ENCODE data around the gene LDLRAD4. TPM values are rescaled to one million over a fixed set of nuclear protein-coding genes. Genes with fewer than 3 reads are reported as not detected.

The LDLRAD4 gene
- total RNA-seq, 1 experiment from 2014 or later: not detected

DNA sequence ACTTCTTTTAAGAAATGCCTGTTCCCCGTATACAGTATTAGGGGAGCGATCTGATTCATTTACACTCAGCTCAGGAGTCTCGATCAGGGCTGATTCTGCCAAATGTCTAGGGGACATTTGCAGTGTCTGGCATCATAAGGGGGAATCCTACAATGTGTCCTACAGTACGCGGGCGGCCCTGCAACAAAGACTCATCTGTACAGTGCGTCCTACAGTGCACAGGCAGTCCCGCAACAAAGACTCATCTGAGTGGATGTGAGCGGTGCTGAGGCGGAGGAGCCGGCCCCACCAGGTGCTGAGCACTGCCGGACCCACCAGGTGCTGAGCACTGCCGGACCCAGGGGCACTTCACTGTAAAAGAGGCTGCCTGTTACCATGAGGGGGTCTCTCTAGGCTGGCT is 405.3 kb downstream of the LDLRAD4 start:
- Histone ChIP-seq H3K4me1 (ENCODE audit: insufficient read depth, low read length) (no peaks in the 10 kb centered on the region), H3K27me3 (ENCODE audit: low read length) (peaks cover 82% of the 10 kb centered on the region), H3K4me3 (ENCODE audit: low read length) (no peak overlapping the region), H4K20me1 (ENCODE audit: low read length) (no peaks in the 10 kb centered on the region), H3K9me3 (ENCODE audit: low read length) (no peaks in the 10 kb centered on the region), H3K36me3 (ENCODE audit: low read depth, low read length) (no peaks in the 10 kb centered on the region), H3K79me2 (ENCODE audit: low read length) (no peaks in the 10 kb centered on the region), H3K9ac (ENCODE audit: low read length) (no peak overlapping the region), H3K9me2 (replicated peaks; ENCODE audit: low read length) (no peaks in the 10 kb centered on the region), H2AFZ (ENCODE audit: low read length) (no peak overlapping the region), H3F3A (ENCODE audit: low read length, unreplicated experiment) (no peaks in the 10 kb centered on the region), H3K27ac (ENCODE audit: low read length) (no peak overlapping the region), H3K4me2 (ENCODE audit: low read length) (no peak overlapping the region)
- ATAC-seq (no peak), DNase-seq (no peak)
- ChIA-PET CTCF (no interaction called here), POLR2A (ENCODE audit: unreplicated experiment) (no interaction called here)
- no TSS peak for BruUV-seq (replicated peaks)
- intact Hi-C loops (cut with micrococcal nuclease): no loop called here
- TF ChIP-seq, protein P1, sequence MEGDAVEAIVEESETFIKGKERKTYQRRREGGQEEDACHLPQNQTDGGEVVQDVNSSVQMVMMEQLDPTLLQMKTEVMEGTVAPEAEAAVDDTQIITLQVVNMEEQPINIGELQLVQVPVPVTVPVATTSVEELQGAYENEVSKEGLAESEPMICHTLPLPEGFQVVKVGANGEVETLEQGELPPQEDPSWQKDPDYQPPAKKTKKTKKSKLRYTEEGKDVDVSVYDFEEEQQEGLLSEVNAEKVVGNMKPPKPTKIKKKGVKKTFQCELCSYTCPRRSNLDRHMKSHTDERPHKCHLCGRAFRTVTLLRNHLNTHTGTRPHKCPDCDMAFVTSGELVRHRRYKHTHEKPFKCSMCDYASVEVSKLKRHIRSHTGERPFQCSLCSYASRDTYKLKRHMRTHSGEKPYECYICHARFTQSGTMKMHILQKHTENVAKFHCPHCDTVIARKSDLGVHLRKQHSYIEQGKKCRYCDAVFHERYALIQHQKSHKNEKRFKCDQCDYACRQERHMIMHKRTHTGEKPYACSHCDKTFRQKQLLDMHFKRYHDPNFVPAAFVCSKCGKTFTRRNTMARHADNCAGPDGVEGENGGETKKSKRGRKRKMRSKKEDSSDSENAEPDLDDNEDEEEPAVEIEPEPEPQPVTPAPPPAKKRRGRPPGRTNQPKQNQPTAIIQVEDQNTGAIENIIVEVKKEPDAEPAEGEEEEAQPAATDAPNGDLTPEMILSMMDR (conservative IDR thresholded peaks at IDR 0.05; ENCODE audit: low read depth, low read length): no peak
- TF ChIP-seq EZH2phosphoT487 (IDR thresholded peaks at IDR 0.05; ENCODE audit: borderline replicate concordance, low read length) (no peak), EZH2 (IDR thresholded peaks at IDR 0.05; ENCODE audit: low read length, unreplicated experiment) (no peak)

- Histone ChIP-seq H3K9me3 (ENCODE audit: low read length) (no peaks in the 10 kb centered on the region), H3K4me2 (ENCODE audit: low read length) (no peak overlapping the region), H2AFZ (ENCODE audit: low read length) (no peak overlapping the region), H3K79me2 (ENCODE audit: low read length) (no peaks in the 10 kb centered on the region), H3K9ac (ENCODE audit: low read length) (no peak overlapping the region), H3K9me2 (replicated peaks; ENCODE audit: low read length) (no peaks in the 10 kb centered on the region), H3K4me3 (ENCODE audit: low read length) (no peak overlapping the region), H3K4me1 (ENCODE audit: insufficient read depth, low read length) (no peaks in the 10 kb centered on the region), H3F3A (ENCODE audit: low read length, unreplicated experiment) (no peaks in the 10 kb centered on the region), H3K27me3 (ENCODE audit: low read length) (peaks cover 83% of the 10 kb centered on the region), H4K20me1 (ENCODE audit: low read length) (no peaks in the 10 kb centered on the region), H3K36me3 (ENCODE audit: low read depth, low read length) (no peaks in the 10 kb centered on the region), H3K27ac (ENCODE audit: low read length) (no peak overlapping the region)
- ATAC-seq (no peak), DNase-seq (no peak)
- ChIA-PET CTCF (no interaction called here), POLR2A (ENCODE audit: unreplicated experiment) (no interaction called here)
- no TSS peak for BruUV-seq (replicated peaks)
- TF ChIP-seq, protein P1 (conservative IDR thresholded peaks at IDR 0.05; ENCODE audit: low read depth, low read length): no peak
- TF ChIP-seq EZH2phosphoT487 (IDR thresholded peaks at IDR 0.05; ENCODE audit: borderline replicate concordance, low read length) (no peak), EZH2 (IDR thresholded peaks at IDR 0.05; ENCODE audit: low read length, unreplicated experiment) (no peak)
- intact Hi-C loops (cut with micrococcal nuclease): no loop called here
These were observed 406.1 kb downstream of the LDLRAD4 start for GRCh38 chr18:13624563-13625237.

DNA sequence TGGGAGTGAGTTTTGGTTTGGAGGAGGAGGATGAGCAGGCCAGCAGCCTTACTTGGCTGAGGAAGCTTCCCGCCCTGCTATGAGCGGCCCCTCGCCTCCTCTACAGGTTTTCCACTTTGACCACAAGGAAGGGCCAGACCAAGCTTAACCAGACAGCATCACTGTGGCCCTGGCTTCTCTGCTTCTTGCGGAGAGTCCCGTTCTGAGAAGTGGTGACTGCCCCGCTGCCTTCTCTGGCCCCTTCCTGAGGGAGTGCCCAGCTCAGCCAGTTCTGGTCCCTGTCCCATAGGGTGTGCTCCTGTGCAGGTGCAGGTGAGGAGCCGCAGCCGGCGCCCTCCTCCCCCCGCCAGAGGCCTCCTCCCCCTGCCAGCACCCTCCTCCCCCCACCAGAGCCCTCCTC is 406.8 kb downstream of the LDLRAD4 start:
- Histone ChIP-seq H3F3A (ENCODE audit: low read length, unreplicated experiment) (no peaks in the 10 kb centered on the region), H3K36me3 (ENCODE audit: low read depth, low read length) (no peaks in the 10 kb centered on the region), H3K9me2 (replicated peaks; ENCODE audit: low read length) (no peaks in the 10 kb centered on the region), H3K9me3 (ENCODE audit: low read length) (no peaks in the 10 kb centered on the region), H4K20me1 (ENCODE audit: low read length) (no peaks in the 10 kb centered on the region), H3K27me3 (ENCODE audit: low read length) (peaks cover 78% of the 10 kb centered on the region), H2AFZ (ENCODE audit: low read length) (no peak overlapping the region), H3K79me2 (ENCODE audit: low read length) (no peaks in the 10 kb centered on the region), H3K4me2 (ENCODE audit: low read length) (no peak overlapping the region), H3K4me3 (ENCODE audit: low read length) (no peak overlapping the region), H3K27ac (ENCODE audit: low read length) (no peak overlapping the region), H3K9ac (ENCODE audit: low read length) (no peak overlapping the region), H3K4me1 (ENCODE audit: insufficient read depth, low read length) (no peaks in the 10 kb centered on the region)
- no TSS peak for BruUV-seq (replicated peaks)
- TF ChIP-seq EZH2phosphoT487 (IDR thresholded peaks at IDR 0.05; ENCODE audit: borderline replicate concordance, low read length): no peak
- TF ChIP-seq, protein P1 (conservative IDR thresholded peaks at IDR 0.05; ENCODE audit: low read depth, low read length): no peak
- no peak for TF ChIP-seq EZH2 (IDR thresholded peaks at IDR 0.05; ENCODE audit: low read length, unreplicated experiment)
- POLR2A ChIA-PET (ENCODE audit: unreplicated experiment): interaction anchor here (0.6 kb wide), 1 partner anchor 13 kb away, joined by 9 read pairs; no protein-coding TSS in a partner anchor
- DNase-seq: no peak
- ATAC-seq: no peak
- CTCF ChIA-PET: no interaction called here
- intact Hi-C loops (cut with micrococcal nuclease): no loop called here
